Ishikawa (cell line): ENCODE measurements around the gene LIG4.

Experiments
- CEBPB ChIP-seq: IDR thresholded peaks from 2 replicates; pipeline ENCODE4 v1.6.1; 2012
- CREB1 ChIP-seq: IDR thresholded peaks from 2 replicates; pipeline ENCODE4 v1.6.1; 2012; ENCODE audit warnings: low read depth
- EGR1 ChIP-seq: IDR thresholded peaks from 2 replicates; pipeline ENCODE4 v1.6.1; 2012
- EP300 ChIP-seq: IDR thresholded peaks from 2 replicates; pipeline ENCODE4 v1.6.1; 2012; ENCODE audit warnings: borderline replicate concordance
- FOXM1 ChIP-seq: IDR thresholded peaks from 2 replicates; pipeline ENCODE4 v1.6.1; 2012; ENCODE audit warnings: low read depth, borderline replicate concordance
- MAX ChIP-seq: IDR thresholded peaks from 2 replicates; pipeline ENCODE4 v1.6.1; 2012
- NFIC ChIP-seq: IDR thresholded peaks from 2 replicates; pipeline ENCODE4 v1.6.1; 2012
- RAD21 ChIP-seq: IDR thresholded peaks from 2 replicates; pipeline ENCODE4 v1.6.1; 2012; ENCODE audit warnings: low read depth
- REST ChIP-seq: IDR thresholded peaks from 2 replicates; pipeline ENCODE4 v1.6.1; 2012; ENCODE audit warnings: low read depth, mild to moderate bottlenecking
- TAF1 ChIP-seq: IDR thresholded peaks from 2 replicates; pipeline ENCODE4 v1.6.1; 2012; ENCODE audit warnings: low read depth, mild to moderate bottlenecking
- TCF12 ChIP-seq: IDR thresholded peaks from 2 replicates; pipeline ENCODE4 v1.6.1; 2012; ENCODE audit warnings: low read depth
- TEAD4 ChIP-seq: IDR thresholded peaks from 2 replicates; pipeline ENCODE4 v1.6.1; 2012
- USF1 ChIP-seq: IDR thresholded peaks from 2 replicates; pipeline ENCODE4 v1.6.1; 2012
- YY1 ChIP-seq: IDR thresholded peaks from 2 replicates; pipeline ENCODE4 v1.6.1; 2012; ENCODE audit warnings: low read depth
- ZBTB7A ChIP-seq: IDR thresholded peaks from 2 replicates; pipeline ENCODE4 v1.6.1; 2012; ENCODE audit warnings: low read depth

Gene LIG4

GRCh38 chr13:108227651-108228272 lies 12.4 kb upstream of the LIG4 start:
- TF ChIP-seq ZBTB7A (no peak), RAD21 (peak; percentile 41)

- TF ChIP-seq REST (no peak), TCF12 (no peak), NFIC (no peak), YY1 (no peak), RAD21 (no peak), TEAD4 (no peak), TAF1 (no peak), MAX (no peak), FOXM1 (no peak), EGR1 (no peak), CREB1 (no peak), CEBPB (no peak), USF1 (no peak), EP300 (no peak), ZBTB7A (no peak)
These were observed 10.8 kb upstream of the LIG4 start for GRCh38 chr13:108226184-108226583.

- TF ChIP-seq MAX (no peak), YY1 (no peak), RAD21 (no peak), USF1 (no peak), NFIC (no peak), TEAD4 (no peak), TAF1 (no peak), CREB1 (no peak)
These were observed 10.1 kb upstream of the LIG4 start for GRCh38 chr13:108225440-108225839.

GRCh38 chr13:108223687-108224503 lies 8.6 kb upstream of the LIG4 start:
- TF ChIP-seq REST: no peak
- TF ChIP-seq CEBPB: no peak
- TF ChIP-seq NFIC: no peak
- TF ChIP-seq USF1: no peak
- TF ChIP-seq CREB1: no peak
- TF ChIP-seq MAX: no peak
- TF ChIP-seq TAF1: no peak
- no peak for TF ChIP-seq EP300
- TF ChIP-seq TCF12: no peak
- no peak for TF ChIP-seq FOXM1
- no peak for TF ChIP-seq EGR1
- no peak for TF ChIP-seq YY1
- TF ChIP-seq RAD21: no peak
- no peak for TF ChIP-seq ZBTB7A
- no peak for TF ChIP-seq TEAD4

- TF ChIP-seq NFIC (0 out of 2 replicates have a peak, but pooled peaks have one; percentile 36), EGR1 (no peak)
These were observed 4.7 kb upstream of the LIG4 start for GRCh38 chr13:108220041-108220440.
